Activated T-cell treated with anti-CD3 and anti-CD28 coated beads, Interleukin-2, amount 50 U/mL, for 72 hours (primary cell): Measurements from ENCODE around the gene MAGI1. TPM values are rescaled to one million over a fixed set of nuclear protein-coding genes. Genes with fewer than 3 reads are reported as not detected.
"Not testable (repeated sequence)": the region's sequence is repeated elsewhere in the genome, so short reads cannot be mapped to it uniquely, and the experiment has no call there.

Experiments used
- ATAC-seq, 2 donors: fragments of 150-1000 bp; cut with Tn5 transposase; replicated peaks in 1 of 2; 2 replicates each; pipeline ENCODE4 v1.10.0; 2021; ENCODE audit warnings: moderate library complexity in 2 of 2, mild to moderate bottlenecking in 1 of 2
- DNase-seq, 2 donors: peaks; one replicate each; pipeline ENCODE4 v3.0.0; 2021 to 2022; ENCODE audit warnings: mixed read lengths in 1 of 2
- H3K27ac Mint-ChIP-seq: one replicate; pipeline ENCODE4 v1.8.0; 2022; ENCODE audit warnings: mild to moderate bottlenecking, moderate library complexity, mixed read lengths
- H3K27me3 Mint-ChIP-seq: one replicate; pipeline ENCODE4 v1.8.0; 2022; ENCODE audit warnings: low read depth, mixed read lengths
- H3K36me3 Mint-ChIP-seq, 2 donors: one replicate each; pipeline ENCODE4 v1.8.0; 2022; ENCODE audit warnings: mixed read lengths in 2 of 2, mild to moderate bottlenecking in 1 of 2; ENCODE audit not compliant: insufficient read depth in 2 of 2
- H3K4me1 Mint-ChIP-seq: one replicate; pipeline ENCODE4 v1.8.0; 2022; ENCODE audit warnings: low read depth, mixed read lengths
- H3K4me3 Mint-ChIP-seq, 2 donors: one replicate each; pipeline ENCODE4 v1.8.0; 2022; ENCODE audit warnings: mild to moderate bottlenecking in 2 of 2, mixed read lengths in 2 of 2, moderate library complexity in 2 of 2
- H3K9me3 Mint-ChIP-seq, 2 donors: one replicate each; pipeline ENCODE4 v1.8.0; 2022; ENCODE audit warnings: mixed read lengths in 2 of 2
- total RNA-seq, 2 donors: library from RNA; stranded (reverse); gene quantifications; one replicate each; pipeline ENCODE4 v1.2.3, GENCODE V29; 2022

MAGI1 gene
- total RNA-seq, 2 donors from 2014 or later, result 0.41 to 0.67 TPM

GRCh38 chr3:65523878-65524277 is 514.8 kb downstream of the MAGI1 start:
- DNase-seq (no peak), ATAC-seq (no peak)
- Mint-ChIP-seq H3K27me3 (no peaks in the 10 kb centered on the region), H3K27ac (no peak overlapping the region), H3K36me3 (no peaks in the 10 kb centered on the region), H3K4me3 (no peak overlapping the region), H3K4me1 (no peaks in the 10 kb centered on the region), H3K9me3 (peaks cover 4 to 6% of the 10 kb centered on the region in 2 donors)

GRCh38 chr3:65521032-65521431 is 517.7 kb downstream of the MAGI1 start:
- Mint-ChIP-seq H3K4me3 (no peak overlapping the region), H3K27ac (no peak overlapping the region), H3K36me3 (peaks cover 0 to 2% of the 10 kb centered on the region in 2 donors), H3K4me1 (no peaks in the 10 kb centered on the region), H3K9me3 (peaks cover 10 to 11% of the 10 kb centered on the region in 2 donors), H3K27me3 (no peaks in the 10 kb centered on the region)
- DNase-seq (no peak), ATAC-seq (no peak)

- H3K4me3 Mint-ChIP-seq, result no peak overlapping the region
- peaks cover 7 to 8% of the 10 kb centered on the region in 2 donors for H3K9me3 Mint-ChIP-seq
- ATAC-seq (no peak), DNase-seq (no peak)
- no peaks in the 10 kb centered on the region for H3K27me3 Mint-ChIP-seq
- no peak overlapping the region for H3K27ac Mint-ChIP-seq
- H3K36me3 Mint-ChIP-seq, result peaks cover 0 to 2% of the 10 kb centered on the region in 2 donors
- no peaks in the 10 kb centered on the region for H3K4me1 Mint-ChIP-seq
Measured at GRCh38 chr3:65516998-65517397, 521.7 kb downstream of the MAGI1 start.

GRCh38 chr3:65514317-65514716 is 524.4 kb downstream of the MAGI1 start:
- H3K27ac Mint-ChIP-seq, H3K4me1 Mint-ChIP-seq, DNase-seq, H3K9me3 Mint-ChIP-seq, H3K4me3 Mint-ChIP-seq, H3K36me3 Mint-ChIP-seq, H3K27me3 Mint-ChIP-seq, ATAC-seq: not testable (repeated sequence)

- H3K9me3 Mint-ChIP-seq, H3K4me1 Mint-ChIP-seq, H3K4me3 Mint-ChIP-seq, H3K27ac Mint-ChIP-seq, H3K36me3 Mint-ChIP-seq, ATAC-seq, H3K27me3 Mint-ChIP-seq, DNase-seq: not testable (repeated sequence)
Measured at GRCh38 chr3:65509423-65509794, 529.3 kb downstream of the MAGI1 start.

GRCh38 chr3:65508750-65509422 is 529.8 kb downstream of the MAGI1 start:
- Mint-ChIP-seq H3K36me3 (peaks cover 0 to 1% of the 10 kb centered on the region in 2 donors), H3K4me1 (no peaks in the 10 kb centered on the region), H3K27ac (no peak overlapping the region), H3K4me3 (no peak overlapping the region), H3K27me3 (no peaks in the 10 kb centered on the region), H3K9me3 (peaks cover 3% of the 10 kb centered on the region in 2 donors)
- DNase-seq (no peak), ATAC-seq (no peak)

- no peak for ATAC-seq
- no peak for DNase-seq
- Mint-ChIP-seq H3K9me3 (peaks cover 3% of the 10 kb centered on the region in 2 donors), H3K4me1 (no peaks in the 10 kb centered on the region), H3K27ac (no peak overlapping the region), H3K27me3 (no peaks in the 10 kb centered on the region), H3K36me3 (peaks cover 0 to 1% of the 10 kb centered on the region in 2 donors), H3K4me3 (no peak overlapping the region)
Measured at GRCh38 chr3:65507437-65507836, 531.3 kb downstream of the MAGI1 start.

- H3K27me3 Mint-ChIP-seq, result no peaks in the 10 kb centered on the region
- peaks cover 1 to 4% of the 10 kb centered on the region in 2 donors for H3K9me3 Mint-ChIP-seq
- no peaks in the 10 kb centered on the region for H3K4me1 Mint-ChIP-seq
- H3K27ac Mint-ChIP-seq, result no peak overlapping the region
- H3K36me3 Mint-ChIP-seq, result no peaks in the 10 kb centered on the region
- ATAC-seq, result no peak
- no peak for DNase-seq
- no peak overlapping the region for H3K4me3 Mint-ChIP-seq
Measured at GRCh38 chr3:65503776-65504175, 534.9 kb downstream of the MAGI1 start.

GRCh38 chr3:65502526-65502925 is 536.2 kb downstream of the MAGI1 start:
- Mint-ChIP-seq H3K27ac (no peak overlapping the region), H3K4me3 (no peak overlapping the region), H3K4me1 (no peaks in the 10 kb centered on the region), H3K36me3 (no peaks in the 10 kb centered on the region), H3K27me3 (no peaks in the 10 kb centered on the region), H3K9me3 (peaks cover 1 to 4% of the 10 kb centered on the region in 2 donors)
- no peak for DNase-seq
- ATAC-seq, result no peak

GRCh38 chr3:65500398-65501306 is 538.1 kb downstream of the MAGI1 start:
- DNase-seq (no peak), ATAC-seq (no peak)
- no peak overlapping the region for H3K27ac Mint-ChIP-seq
- peaks cover under 1 to 3% of the 10 kb centered on the region in 2 donors for H3K9me3 Mint-ChIP-seq
- H3K36me3 Mint-ChIP-seq, result peaks cover 0 to 4% of the 10 kb centered on the region in 2 donors
- no peaks in the 10 kb centered on the region for H3K4me1 Mint-ChIP-seq
- H3K4me3 Mint-ChIP-seq, result no peak overlapping the region
- no peaks in the 10 kb centered on the region for H3K27me3 Mint-ChIP-seq

GRCh38 chr3:65497846-65498245 is 540.9 kb downstream of the MAGI1 start:
- no peak overlapping the region for H3K27ac Mint-ChIP-seq
- peaks cover 0 to 4% of the 10 kb centered on the region in 2 donors for H3K36me3 Mint-ChIP-seq
- no peaks in the 10 kb centered on the region for H3K27me3 Mint-ChIP-seq
- no peaks in the 10 kb centered on the region for H3K4me1 Mint-ChIP-seq
- H3K4me3 Mint-ChIP-seq, result no peak overlapping the region
- peaks cover 2 to 3% of the 10 kb centered on the region in 2 donors for H3K9me3 Mint-ChIP-seq
- ATAC-seq (no peak), DNase-seq (no peak)

- Mint-ChIP-seq H3K4me3 (no peak overlapping the region), H3K27ac (no peak overlapping the region), H3K9me3 (peaks cover 2 to 3% of the 10 kb centered on the region in 2 donors), H3K4me1 (no peaks in the 10 kb centered on the region), H3K36me3 (peaks cover 0 to 4% of the 10 kb centered on the region in 2 donors), H3K27me3 (no peaks in the 10 kb centered on the region)
- ATAC-seq, result no peak
- no peak for DNase-seq
Measured at GRCh38 chr3:65497236-65497635, 541.5 kb downstream of the MAGI1 start.

GRCh38 chr3:65493938-65494337 is 544.8 kb downstream of the MAGI1 start:
- no peak for ATAC-seq
- no peak for DNase-seq
- H3K27me3 Mint-ChIP-seq, result no peaks in the 10 kb centered on the region
- no peak overlapping the region for H3K4me3 Mint-ChIP-seq
- no peaks in the 10 kb centered on the region for H3K4me1 Mint-ChIP-seq
- peaks cover 0 to 4% of the 10 kb centered on the region in 2 donors for H3K36me3 Mint-ChIP-seq
- H3K27ac Mint-ChIP-seq, result no peak overlapping the region
- peaks cover 0 to 4% of the 10 kb centered on the region in 2 donors for H3K9me3 Mint-ChIP-seq
